GM12878 (cell line): ENCODE measurements around the gene NT5DC4. TPM values are rescaled to one million over a fixed set of nuclear protein-coding genes. Genes with fewer than 3 reads are reported as not detected.

Experiments used
- ATAC-seq: fragments of 200-7000 bp; cut with Tn5 transposase; 3 replicates; pipeline ENCODE4 v1.9.1; 2020; ENCODE audit warnings: mild to moderate bottlenecking, moderate library complexity
- BruUV-seq: library from RNA; stranded (reverse); fragments of 400-500 nt; replicated peaks from 2 replicates; lab custom pipeline; 2021; lab: Mats Ljungman, UMichigan
- CTCF ChIA-PET: fragments of 300-600 bp; sonication (Branson Sonifier 250); formaldehyde crosslinking; extraction: SDS; loops from one replicate; lab custom pipeline; 2021; ENCODE audit warnings: inconsistent platforms; lab: Yijun Ruan, JAX
- POLR2A ChIA-PET: fragments of 350-600 bp; formaldehyde crosslinking; extraction: SDS; loops from one replicate; lab custom pipeline; 2021; ENCODE audit warnings: inconsistent platforms; lab: Charles Lee
- RAD21 ChIA-PET: fragments of 300-600 bp; sonication (Branson Sonifier 250); formaldehyde crosslinking; loops from one replicate; lab custom pipeline; 2023; ENCODE audit warnings: antibody characterized with exemption; ENCODE audit not compliant: unreplicated experiment; lab: Charles Lee
- SMC1A ChIA-PET: fragments of 300-600 bp; sonication (Branson Sonifier 250); formaldehyde crosslinking; loops from one replicate; lab custom pipeline; 2023; ENCODE audit not compliant: unreplicated experiment, uncharacterized antibody; lab: Charles Lee
- DNase-seq: peaks from one replicate; pipeline ENCODE4 v3.0.0-alpha.2; 2011; ENCODE audit warnings: low read depth, low spot score
- FAIRE-seq: peaks from 3 replicates; lab custom pipeline; 2011; peaks lifted over from hg19 to GRCh38; lab: Jason Lieb, UNC
- H2AFZ ChIP-seq: 2 replicates; pipeline ENCODE4 v1.6.0; 2011; ENCODE audit warnings: low read depth, low read length, control low read depth; ENCODE audit not compliant: control insufficient read depth
- H3K27ac ChIP-seq: 2 replicates; pipeline ENCODE4 v1.5.1; 2011; ENCODE audit warnings: control low read depth; ENCODE audit not compliant: control insufficient read depth, insufficient read depth
- H3K27me3 ChIP-seq, 2 experiments: replicated peaks in 1 of 2; 2 replicates each; pipeline versions ENCODE4 v1.6.0 to v1.6.1; 2011; ENCODE audit warnings: low read length in 1 of 2; ENCODE audit not compliant: control insufficient read depth in 2 of 2, insufficient read depth in 2 of 2
- H3K36me3 ChIP-seq, 2 experiments: 2 replicates each; pipeline ENCODE4 v1.5.1; 2011; ENCODE audit warnings: low read length in 1 of 2; ENCODE audit not compliant: control insufficient read depth in 2 of 2, insufficient read depth in 2 of 2
- H3K4me1 ChIP-seq: 2 replicates; pipeline ENCODE4 v1.6.1; 2011; ENCODE audit warnings: mild to moderate bottlenecking, low read length, moderate library complexity, mixed read lengths; ENCODE audit not compliant: control insufficient read depth, insufficient read depth
- H3K4me2 ChIP-seq: 2 replicates; pipeline ENCODE4 v1.6.0; 2011; ENCODE audit warnings: control low read depth; ENCODE audit not compliant: control insufficient read depth, insufficient read depth
- H3K4me3 ChIP-seq: fragments of 200-600 bp; sonication (generic); 2 replicates; pipeline ENCODE4 v1.5.1; 2016
- H3K79me2 ChIP-seq: 2 replicates; pipeline ENCODE4 v1.6.0; 2011; ENCODE audit warnings: low read length; ENCODE audit not compliant: control insufficient read depth, insufficient read depth
- H3K9ac ChIP-seq: 2 replicates; pipeline ENCODE4 v1.8.0; 2011; ENCODE audit warnings: low read length, control low read depth, mixed read lengths; ENCODE audit not compliant: control insufficient read depth, insufficient read depth
- H3K9me3 ChIP-seq: replicated peaks from 3 replicates; pipeline ENCODE4 v1.5.1; 2011; ENCODE audit warnings: mild to moderate bottlenecking, low read length; ENCODE audit not compliant: control insufficient read depth, insufficient read depth
- H4K20me1 ChIP-seq: 2 replicates; pipeline ENCODE4 v1.6.0; 2011; ENCODE audit not compliant: control insufficient read depth, insufficient read depth
- CREM ChIP-seq: IDR thresholded peaks from 2 replicates; pipeline ENCODE4 v1.6.1; 2014; ENCODE audit warnings: antibody characterized with exemption, low read depth
- JUNB ChIP-seq: IDR thresholded peaks from 2 replicates; pipeline ENCODE4 v1.6.1; 2016; ENCODE audit warnings: antibody characterized with exemption, mild to moderate bottlenecking
- SREBF1 ChIP-seq: IDR thresholded peaks from 2 replicates; pipeline ENCODE4 v1.6.1; 2012; ENCODE audit warnings: mild to moderate bottlenecking, low read length
- ZNF24 ChIP-seq: fragments of 450-650 bp; IDR thresholded peaks from 2 replicates; pipeline ENCODE4 v1.6.1; 2017; ENCODE audit warnings: antibody characterized with exemption, mild to moderate bottlenecking
- ZNF274 ChIP-seq: IDR thresholded peaks from one replicate; pipeline ENCODE4 v1.8.0; 2011; ENCODE audit not compliant: insufficient read length, insufficient read depth
- WGBS: methylation state at CpG from one replicate; pipeline ENCODE4 v1.1.6; 2016; ENCODE audit warnings: low lambda C conversion rate; ENCODE audit not compliant: insufficient replicate concordance, insufficient coverage; ENCODE audit errors: missing lambda C conversion rate; 5-methylcytosine and 5-hydroxymethylcytosine counted together
- in situ Hi-C: fragments of 300-500 bp; cut with MboI; formaldehyde crosslinking; loops from 9 replicates; pipeline ENCODE4 v1.14.3; 2018; ENCODE audit warnings: mixed read lengths
- intact Hi-C: fragments of 100-400 bp; cut with micrococcal nuclease; formaldehyde crosslinking; loops from one replicate; pipeline ENCODE4 v1.14.2; 2022; ENCODE audit not compliant: unreplicated experiment
- polyA plus RNA-seq, 11 experiments: library from polyadenylated mRNA; depleted of rRNA in 4 of 11; unstranded in 6 of 11; stranded (reverse) in 5 of 11; fragments of >200 nt; fragmentation: Nextera tagmentation in 4 of 11; fragmentation: Illumina TruSeq in 1 of 11; extraction: Ambion mirVana in 4 of 11; extraction: Trizol in 1 of 11; gene quantifications; 1 replicate in 1 of 11; 2 replicates in 10 of 11; pipeline versions ENCODE4 v1.2.1 to v1.2.3, GENCODE V29; 2011 to 2016; ENCODE audit warnings: inconsistent platforms in 2 of 11, missing spikeins in 2 of 11, low read depth in 1 of 11
- total RNA-seq, 4 experiments: library from RNA; depleted of rRNA in 3 of 4; stranded (reverse); fragments of >200 nt in 3 of 4; fragmentation: Illumina TruSeq in 1 of 4; extraction: Trizol in 1 of 4; gene quantifications; 2 replicates each; pipeline versions ENCODE4 v1.2.1 to v1.2.3, GENCODE V29; 2013 to 2021
- TF ChIP-seq, protein P1 (sequence below): IDR thresholded peaks from 2 replicates; pipeline ENCODE4 v1.6.1; 2011; ENCODE audit warnings: borderline replicate concordance, low read depth, mild to moderate bottlenecking, moderate library complexity, mixed read lengths, low read length; ENCODE audit not compliant: insufficient read depth; ENCODE audit errors: extremely low read length
- TF ChIP-seq, protein P2 (sequence below): fragments of 450-650 bp; IDR thresholded peaks from 2 replicates; pipeline ENCODE4 v1.6.1; 2018; ENCODE audit warnings: mild to moderate bottlenecking, low read depth, moderate library complexity; ENCODE audit not compliant: partially characterized antibody
- TF ChIP-seq, protein P3 (sequence below): fragments of 150-350 bp; IDR thresholded peaks from 2 replicates; pipeline ENCODE4 v1.6.1; 2014; ENCODE audit warnings: mild to moderate bottlenecking, low read depth, low read length

NT5DC4 gene
- total and polyA plus RNA-seq, 10 of the 15 experiments (the other 5 are each of a cell fraction or from before 2014, with no cell fraction given): 0.04 to 2.6 (median 0.32) TPM; not detected in 2

DNA sequence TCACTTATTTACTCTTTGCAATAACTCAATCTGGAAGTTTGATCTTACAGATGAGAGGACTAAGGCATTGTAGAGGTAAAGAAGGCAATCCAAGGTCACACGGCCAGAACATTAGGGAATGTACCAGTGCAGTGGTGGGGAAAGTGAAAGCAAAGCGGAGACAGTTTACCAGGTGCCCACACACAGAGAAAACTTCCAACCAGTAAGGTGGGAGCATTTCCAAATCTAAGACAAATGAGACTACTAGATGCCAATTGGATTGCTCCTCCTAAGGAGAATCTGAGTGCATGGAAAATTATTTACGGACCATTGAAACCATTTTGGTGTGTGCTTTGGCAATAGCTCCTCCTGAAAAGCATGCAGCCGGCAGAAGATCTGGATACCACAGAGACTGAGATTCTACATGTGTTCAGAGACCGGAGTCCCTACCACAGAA, 40.1 kb upstream of the NT5DC4 start:
- BruUV-seq: no TSS peak
- H3K4me3 ChIP-seq: no peak overlapping the region
- ChIA-PET CTCF (interaction anchor here (0.7 to 2.2 kb wide), 4 partner anchors 8 to 44 kb away, joined by 3 to 7 read pairs (median 4); no protein-coding TSS in a partner anchor), SMC1A (interaction anchor here (1.0 to 3.5 kb wide), 5 partner anchors 11 to 54 kb away, joined by 3 to 18 read pairs (median 4); no protein-coding TSS in a partner anchor), RAD21 (interaction anchor here (1.0 kb wide), 1 partner anchor 45 kb away, joined by 3 read pairs; no protein-coding TSS in a partner anchor), POLR2A (interaction anchor here (1.3 kb wide), 1 partner anchor 13 kb away, joined by 8 read pairs; no protein-coding TSS in a partner anchor)
- no peak for ATAC-seq
- H3K9me3 ChIP-seq: no peaks in the 10 kb centered on the region
- H3K27me3 ChIP-seq: no peaks in the 10 kb centered on the region
- no peak for DNase-seq
- H3K79me2 ChIP-seq: no peaks in the 10 kb centered on the region
- no peak overlapping the region for H3K27ac ChIP-seq
- H3K4me2 ChIP-seq: no peak overlapping the region
- peaks cover 7% of the 10 kb centered on the region for H3K4me1 ChIP-seq
- TF ChIP-seq CREM (no peak), JUNB (no peak)
- TF ChIP-seq, protein P1, sequence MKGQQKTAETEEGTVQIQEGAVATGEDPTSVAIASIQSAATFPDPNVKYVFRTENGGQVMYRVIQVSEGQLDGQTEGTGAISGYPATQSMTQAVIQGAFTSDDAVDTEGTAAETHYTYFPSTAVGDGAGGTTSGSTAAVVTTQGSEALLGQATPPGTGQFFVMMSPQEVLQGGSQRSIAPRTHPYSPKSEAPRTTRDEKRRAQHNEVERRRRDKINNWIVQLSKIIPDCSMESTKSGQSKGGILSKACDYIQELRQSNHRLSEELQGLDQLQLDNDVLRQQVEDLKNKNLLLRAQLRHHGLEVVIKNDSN: no peak
- H3K9ac ChIP-seq: no peak overlapping the region
- WGBS: 67% methylated on average over 5 of the region's 5 CpGs
- no peak overlapping the region for H2AFZ ChIP-seq
- in situ Hi-C loops (no loop called here), intact Hi-C loops (no loop called here)
- no peaks in the 10 kb centered on the region for H4K20me1 ChIP-seq
- no peak for FAIRE-seq
- no peaks in the 10 kb centered on the region for H3K36me3 ChIP-seq

DNA sequence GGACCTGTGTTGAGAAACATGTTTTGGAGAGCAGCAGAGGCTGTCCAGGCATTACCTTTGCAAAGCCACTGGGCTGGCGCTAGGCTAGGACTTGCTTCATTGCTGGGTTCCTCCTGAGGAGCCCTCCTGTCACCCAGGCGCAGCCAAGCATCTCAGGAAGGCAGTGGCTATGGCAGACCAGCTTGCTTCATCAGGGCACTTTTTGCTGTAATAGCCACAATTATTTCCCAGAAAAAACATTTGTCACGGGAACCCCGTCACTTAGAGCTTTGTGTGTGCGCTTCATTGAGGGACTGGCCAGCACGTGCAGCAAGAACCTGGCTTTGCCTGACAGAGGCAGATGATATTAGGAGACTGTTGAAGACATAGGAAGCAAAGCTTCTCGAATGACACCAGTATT, 38.7 kb upstream of the NT5DC4 start:
- BruUV-seq: no TSS peak
- H2AFZ ChIP-seq: no peak overlapping the region
- no peak overlapping the region for H3K27ac ChIP-seq
- H3K9ac ChIP-seq: no peak overlapping the region
- ChIA-PET POLR2A (interaction anchor here (0.8 to 1.7 kb wide), 2 partner anchors 17 to 26 kb away, joined by 3 read pairs; no protein-coding TSS in a partner anchor), SMC1A (interaction anchor here (1.0 to 3.5 kb wide), 2 partner anchors 9 to 46 kb away, joined by 4 to 18 read pairs; no protein-coding TSS in a partner anchor), RAD21 (interaction anchor here (0.6 kb wide), 2 partner anchors 37 to 80 kb away, joined by 3 to 4 read pairs; no protein-coding TSS in a partner anchor), CTCF (interaction anchor here (1.0 to 11.9 kb wide), 3 partner anchors 9 to 51 kb away, joined by 3 to 313 read pairs (median 3); no protein-coding TSS in a partner anchor)
- WGBS: 86% methylated on average over 7 of the region's 7 CpGs
- H3K27me3 ChIP-seq: no peaks in the 10 kb centered on the region
- no peak for FAIRE-seq
- no peaks in the 10 kb centered on the region for H4K20me1 ChIP-seq
- no peak for ATAC-seq
- no peaks in the 10 kb centered on the region for H3K9me3 ChIP-seq
- H3K79me2 ChIP-seq: no peaks in the 10 kb centered on the region
- H3K4me1 ChIP-seq: peaks cover 13% of the 10 kb centered on the region
- no peak overlapping the region for H3K4me3 ChIP-seq
- no peak for DNase-seq
- H3K4me2 ChIP-seq: no peak overlapping the region
- in situ Hi-C loops (no loop called here), intact Hi-C loops (no loop called here)
- H3K36me3 ChIP-seq: no peaks in the 10 kb centered on the region
- TF ChIP-seq, protein P2, sequence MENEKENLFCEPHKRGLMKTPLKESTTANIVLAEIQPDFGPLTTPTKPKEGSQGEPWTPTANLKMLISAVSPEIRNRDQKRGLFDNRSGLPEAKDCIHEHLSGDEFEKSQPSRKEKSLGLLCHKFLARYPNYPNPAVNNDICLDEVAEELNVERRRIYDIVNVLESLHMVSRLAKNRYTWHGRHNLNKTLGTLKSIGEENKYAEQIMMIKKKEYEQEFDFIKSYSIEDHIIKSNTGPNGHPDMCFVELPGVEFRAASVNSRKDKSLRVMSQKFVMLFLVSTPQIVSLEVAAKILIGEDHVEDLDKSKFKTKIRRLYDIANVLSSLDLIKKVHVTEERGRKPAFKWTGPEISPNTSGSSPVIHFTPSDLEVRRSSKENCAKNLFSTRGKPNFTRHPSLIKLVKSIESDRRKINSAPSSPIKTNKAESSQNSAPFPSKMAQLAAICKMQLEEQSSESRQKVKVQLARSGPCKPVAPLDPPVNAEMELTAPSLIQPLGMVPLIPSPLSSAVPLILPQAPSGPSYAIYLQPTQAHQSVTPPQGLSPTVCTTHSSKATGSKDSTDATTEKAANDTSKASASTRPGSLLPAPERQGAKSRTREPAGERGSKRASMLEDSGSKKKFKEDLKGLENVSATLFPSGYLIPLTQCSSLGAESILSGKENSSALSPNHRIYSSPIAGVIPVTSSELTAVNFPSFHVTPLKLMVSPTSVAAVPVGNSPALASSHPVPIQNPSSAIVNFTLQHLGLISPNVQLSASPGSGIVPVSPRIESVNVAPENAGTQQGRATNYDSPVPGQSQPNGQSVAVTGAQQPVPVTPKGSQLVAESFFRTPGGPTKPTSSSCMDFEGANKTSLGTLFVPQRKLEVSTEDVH: no peak
- TF ChIP-seq, protein P3, sequence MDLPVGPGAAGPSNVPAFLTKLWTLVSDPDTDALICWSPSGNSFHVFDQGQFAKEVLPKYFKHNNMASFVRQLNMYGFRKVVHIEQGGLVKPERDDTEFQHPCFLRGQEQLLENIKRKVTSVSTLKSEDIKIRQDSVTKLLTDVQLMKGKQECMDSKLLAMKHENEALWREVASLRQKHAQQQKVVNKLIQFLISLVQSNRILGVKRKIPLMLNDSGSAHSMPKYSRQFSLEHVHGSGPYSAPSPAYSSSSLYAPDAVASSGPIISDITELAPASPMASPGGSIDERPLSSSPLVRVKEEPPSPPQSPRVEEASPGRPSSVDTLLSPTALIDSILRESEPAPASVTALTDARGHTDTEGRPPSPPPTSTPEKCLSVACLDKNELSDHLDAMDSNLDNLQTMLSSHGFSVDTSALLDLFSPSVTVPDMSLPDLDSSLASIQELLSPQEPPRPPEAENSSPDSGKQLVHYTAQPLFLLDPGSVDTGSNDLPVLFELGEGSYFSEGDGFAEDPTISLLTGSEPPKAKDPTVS: no peak
- no peak for TF ChIP-seq SREBF1
- TF ChIP-seq ZNF274: no peak
- no peak for TF ChIP-seq ZNF24
